HUES6 (cell line): Measurements from ENCODE around the gene FHOD3.

Source experiments
- H3K27ac ChIP-seq: 2 replicates; pipeline ENCODE4 v1.7.0; 2013; ENCODE audit warnings: low read depth, mild to moderate bottlenecking, low read length, inconsistent platforms
- H3K27me3 ChIP-seq: 2 replicates; pipeline ENCODE4 v1.6.1; 2013; ENCODE audit warnings: low read length; ENCODE audit not compliant: control insufficient read depth, insufficient read depth
- H3K36me3 ChIP-seq: 2 replicates; pipeline ENCODE4 v1.6.1; 2013; ENCODE audit warnings: low read length; ENCODE audit not compliant: control insufficient read depth, insufficient read depth
- H3K4me1 ChIP-seq: 2 replicates; pipeline ENCODE4 v1.6.1; 2013; ENCODE audit warnings: low read length; ENCODE audit not compliant: control insufficient read depth, insufficient read depth
- H3K4me3 ChIP-seq: 2 replicates; pipeline ENCODE4 v1.5.1; 2013; ENCODE audit warnings: low read depth, low read length
- H3K9ac ChIP-seq: one replicate; pipeline ENCODE4 v1.6.1; 2013; ENCODE audit warnings: mild to moderate bottlenecking, low read length
- H3K9me3 ChIP-seq: 2 replicates; pipeline ENCODE4 v1.6.1; 2013; ENCODE audit warnings: low read depth, low read length; ENCODE audit not compliant: control insufficient read depth, insufficient read depth

Gene FHOD3

GRCh38 chr18:36630917-36631316 is 333.4 kb downstream of the FHOD3 start:
- no peak overlapping the region for H3K4me3 ChIP-seq
- H3K4me1 ChIP-seq, result peaks cover 12% of the 10 kb centered on the region; the same call in 1 of the 2 replicates
- no peaks in the 10 kb centered on the region for H3K27me3 ChIP-seq
- no peaks in the 10 kb centered on the region for H3K9me3 ChIP-seq
- H3K9ac ChIP-seq, result no peak overlapping the region
- H3K27ac ChIP-seq, result no peak overlapping the region
- H3K36me3 ChIP-seq, result no peaks in the 10 kb centered on the region

- Histone ChIP-seq H3K4me3 (no peak overlapping the region), H3K4me1 (peaks cover 12% of the 10 kb centered on the region; the same call in 1 of the 2 replicates), H3K36me3 (no peaks in the 10 kb centered on the region), H3K9ac (no peak overlapping the region), H3K27ac (no peak overlapping the region), H3K9me3 (no peaks in the 10 kb centered on the region), H3K27me3 (no peaks in the 10 kb centered on the region)
These were observed 336.5 kb downstream of the FHOD3 start for GRCh38 chr18:36633961-36634412.

- H3K27ac ChIP-seq, result no peak overlapping the region
- no peaks in the 10 kb centered on the region for H3K9me3 ChIP-seq
- H3K9ac ChIP-seq, result no peak overlapping the region
- peaks cover 12% of the 10 kb centered on the region; the same call in 1 of the 2 replicates for H3K4me1 ChIP-seq
- H3K36me3 ChIP-seq, result no peaks in the 10 kb centered on the region
- no peaks in the 10 kb centered on the region for H3K27me3 ChIP-seq
- H3K4me3 ChIP-seq, result no peak overlapping the region
These were observed 337.2 kb downstream of the FHOD3 start for GRCh38 chr18:36634573-36635216.

GRCh38 chr18:36635414-36636096 is 338.0 kb downstream of the FHOD3 start:
- Histone ChIP-seq H3K4me1 (peaks cover 12% of the 10 kb centered on the region; the same call in 1 of the 2 replicates), H3K36me3 (no peaks in the 10 kb centered on the region), H3K9ac (no peak overlapping the region), H3K27me3 (no peaks in the 10 kb centered on the region), H3K27ac (no peak overlapping the region), H3K9me3 (no peaks in the 10 kb centered on the region), H3K4me3 (no peak overlapping the region)

GRCh38 chr18:36636237-36636817 is 338.8 kb downstream of the FHOD3 start:
- H3K9me3 ChIP-seq, result no peaks in the 10 kb centered on the region
- no peak overlapping the region for H3K4me3 ChIP-seq
- no peaks in the 10 kb centered on the region for H3K36me3 ChIP-seq
- peaks cover 12% of the 10 kb centered on the region; the same call in 1 of the 2 replicates for H3K4me1 ChIP-seq
- no peak overlapping the region for H3K9ac ChIP-seq
- H3K27ac ChIP-seq, result no peak overlapping the region
- H3K27me3 ChIP-seq, result no peaks in the 10 kb centered on the region

GRCh38 chr18:36638224-36638623 is 340.7 kb downstream of the FHOD3 start:
- H3K27me3 ChIP-seq, result no peaks in the 10 kb centered on the region
- H3K9me3 ChIP-seq, result no peaks in the 10 kb centered on the region
- H3K4me1 ChIP-seq, result peaks cover 12% of the 10 kb centered on the region; the same call in 1 of the 2 replicates
- H3K27ac ChIP-seq, result no peak overlapping the region
- H3K4me3 ChIP-seq, result no peak overlapping the region
- H3K36me3 ChIP-seq, result no peaks in the 10 kb centered on the region
- H3K9ac ChIP-seq, result no peak overlapping the region

- no peaks in the 10 kb centered on the region for H3K36me3 ChIP-seq
- H3K27me3 ChIP-seq, result no peaks in the 10 kb centered on the region
- no peak overlapping the region for H3K4me3 ChIP-seq
These were observed 342.8 kb downstream of the FHOD3 start for GRCh38 chr18:36640021-36640952.

GRCh38 chr18:36643061-36643460 is 345.5 kb downstream of the FHOD3 start:
- Histone ChIP-seq H3K27ac (no peak overlapping the region), H3K9ac (no peak overlapping the region), H3K9me3 (no peaks in the 10 kb centered on the region), H3K4me1 (no peaks in the 10 kb centered on the region), H3K4me3 (no peak overlapping the region), H3K27me3 (no peaks in the 10 kb centered on the region), H3K36me3 (no peaks in the 10 kb centered on the region)

More at GRCh38 chr18:36640021-36640952, 342.8 kb downstream of the FHOD3 start:
- no peak overlapping the region for H3K27ac ChIP-seq
- H3K9ac ChIP-seq, result no peak overlapping the region
- H3K4me1 ChIP-seq, result peaks cover under 1% of the 10 kb centered on the region; the same call in 1 of the 2 replicates
- no peaks in the 10 kb centered on the region for H3K9me3 ChIP-seq

GRCh38 chr18:36648803-36649202 is 351.3 kb downstream of the FHOD3 start:
- H3K9ac ChIP-seq, result no peak overlapping the region
- no peaks in the 10 kb centered on the region for H3K27me3 ChIP-seq
- H3K4me3 ChIP-seq, result no peak overlapping the region
- H3K4me1 ChIP-seq, result no peaks in the 10 kb centered on the region
- no peaks in the 10 kb centered on the region for H3K36me3 ChIP-seq
- H3K27ac ChIP-seq, result no peak overlapping the region
- H3K9me3 ChIP-seq, result no peaks in the 10 kb centered on the region

GRCh38 chr18:36649205-36649604 is 351.7 kb downstream of the FHOD3 start:
- Histone ChIP-seq H3K9ac (no peak overlapping the region), H3K9me3 (no peaks in the 10 kb centered on the region), H3K4me1 (no peaks in the 10 kb centered on the region), H3K36me3 (no peaks in the 10 kb centered on the region), H3K27ac (no peak overlapping the region), H3K27me3 (no peaks in the 10 kb centered on the region), H3K4me3 (no peak overlapping the region)
